Measurements from ENCODE around the gene HSP90AB1. TPM values are rescaled to one million over a fixed set of nuclear protein-coding genes. Genes with fewer than 3 reads are reported as not detected.

Gene HSP90AB1
- total and polyA plus RNA-seq, 9 of the 15 experiments (the other 6 are each of a cell fraction or from before 2014, with no cell fraction given), result 1,780 to 3,358 (median 2,262) TPM

- TF ChIP-seq EWSR1 (IDR thresholded peaks at IDR 0.05; ENCODE audit: borderline replicate concordance, low read depth, partially characterized antibody) (no peak), GABPB1 (CRISPR knock-in tag; IDR thresholded peaks at IDR 0.05) (peak; percentile 81), E2F8 (IDR thresholded peaks at IDR 0.05; ENCODE audit: low read depth, partially characterized antibody) (peak; percentile 73), ZNF197 (CRISPR knock-in tag; IDR thresholded peaks at IDR 0.05; ENCODE audit: low read depth) (no peak), RBM22 (IDR thresholded peaks at IDR 0.05; ENCODE audit: low read depth, low read length, poor library complexity, severe bottlenecking) (peak; percentile 84), ZNF140 (CRISPR knock-in tag; IDR thresholded peaks at IDR 0.05) (no peak), EGR1 (conservative IDR thresholded peaks at IDR 0.05) (peak; percentile 38; the same call in 1 of the 2 replicates), SFPQ (IDR thresholded peaks at IDR 0.05; ENCODE audit: low read depth, low read length) (no peak), XRCC5 (IDR thresholded peaks at IDR 0.05; ENCODE audit: low read depth, low read length) (peak; percentile 91; the same call in 1 of the 2 replicates), SOX6 (IDR thresholded peaks at IDR 0.05) (peak; percentile 74), PHB2 (IDR thresholded peaks at IDR 0.05; ENCODE audit: low read depth) (no peak), ETV1 (tag; conservative IDR thresholded peaks at IDR 0.05; ENCODE audit: low read depth) (peak; percentile 68), ZBTB9 (CRISPR knock-in tag; IDR thresholded peaks at IDR 0.05) (peak; percentile 73), ILK (tag; IDR thresholded peaks at IDR 0.05; ENCODE audit: borderline replicate concordance, low read depth) (no peak), ZBTB5 (IDR thresholded peaks at IDR 0.05) (no peak), RNF219 (CRISPR knock-in tag; IDR thresholded peaks at IDR 0.05) (no peak), ZNF23 (CRISPR knock-in tag; IDR thresholded peaks at IDR 0.05) (no peak)
Measured at GRCh38 chr6:44237813-44238433, 9.0 kb upstream of the HSP90AB1 start (continued).

Data from K562 (cell line).